Peyer's patch (tissue), 4 donors: Measurements from ENCODE around the gene IGFBP7.

Experiments used
- POLR2A ChIP-seq, 2 donors: fragments of 450-650 bp; IDR thresholded peaks; one replicate each; pipeline ENCODE4 v1.5.1; 2017; ENCODE audit warnings: antibody characterized with exemption in 2 of 2, mild to moderate bottlenecking in 2 of 2, moderate library complexity in 2 of 2
- TF ChIP-seq, protein P1 (sequence below), 6 experiments: fragments of 450-650 bp in 4 of 6; fragments of 200-600 bp in 2 of 6; sonication (generic) in 1 of 6; IDR thresholded peaks; one replicate each; pipeline ENCODE4 v1.5.1; 2017 to 2019; ENCODE audit warnings: antibody characterized with exemption in 6 of 6, mild to moderate bottlenecking in 3 of 6, moderate library complexity in 1 of 6

DNA sequence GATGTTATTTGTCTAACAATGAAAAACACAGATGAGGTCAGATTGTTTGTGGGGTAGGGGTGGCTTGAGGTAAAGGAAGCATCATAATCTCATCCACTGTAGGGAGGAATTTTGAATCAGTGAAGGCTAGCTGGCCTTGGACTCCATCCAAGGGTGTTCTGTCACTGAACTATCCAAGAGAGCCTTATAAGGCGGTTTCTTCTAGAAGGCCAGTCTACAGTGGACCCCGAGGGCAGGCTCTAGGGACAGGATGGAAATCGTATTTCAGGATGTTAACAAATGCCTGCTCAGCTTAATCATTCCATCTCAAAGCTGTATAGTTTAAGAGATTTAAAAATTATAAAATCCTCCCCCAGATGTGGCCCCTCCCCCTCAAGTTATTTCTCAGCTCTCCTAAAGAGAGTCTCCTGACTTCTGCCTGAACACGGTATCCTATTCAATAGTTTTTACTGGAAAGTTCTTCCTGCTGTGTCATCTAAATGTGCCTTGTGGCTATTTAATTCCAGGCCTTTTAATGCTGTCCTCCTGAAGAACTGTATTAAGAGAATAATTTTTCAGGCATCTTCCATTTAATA lies 8.0 kb downstream of the IGFBP7 start:
- TF ChIP-seq POLR2A (IDR thresholded peaks at IDR 0.05), result no peak
- TF ChIP-seq, protein P1, sequence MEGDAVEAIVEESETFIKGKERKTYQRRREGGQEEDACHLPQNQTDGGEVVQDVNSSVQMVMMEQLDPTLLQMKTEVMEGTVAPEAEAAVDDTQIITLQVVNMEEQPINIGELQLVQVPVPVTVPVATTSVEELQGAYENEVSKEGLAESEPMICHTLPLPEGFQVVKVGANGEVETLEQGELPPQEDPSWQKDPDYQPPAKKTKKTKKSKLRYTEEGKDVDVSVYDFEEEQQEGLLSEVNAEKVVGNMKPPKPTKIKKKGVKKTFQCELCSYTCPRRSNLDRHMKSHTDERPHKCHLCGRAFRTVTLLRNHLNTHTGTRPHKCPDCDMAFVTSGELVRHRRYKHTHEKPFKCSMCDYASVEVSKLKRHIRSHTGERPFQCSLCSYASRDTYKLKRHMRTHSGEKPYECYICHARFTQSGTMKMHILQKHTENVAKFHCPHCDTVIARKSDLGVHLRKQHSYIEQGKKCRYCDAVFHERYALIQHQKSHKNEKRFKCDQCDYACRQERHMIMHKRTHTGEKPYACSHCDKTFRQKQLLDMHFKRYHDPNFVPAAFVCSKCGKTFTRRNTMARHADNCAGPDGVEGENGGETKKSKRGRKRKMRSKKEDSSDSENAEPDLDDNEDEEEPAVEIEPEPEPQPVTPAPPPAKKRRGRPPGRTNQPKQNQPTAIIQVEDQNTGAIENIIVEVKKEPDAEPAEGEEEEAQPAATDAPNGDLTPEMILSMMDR (IDR thresholded peaks at IDR 0.05), result no peak
